GM19025 (cell line): ENCODE measurements around the gene WWP2.
"Not testable (repeated sequence)": the region's sequence is repeated elsewhere in the genome, so short reads cannot be mapped to it uniquely, and the experiment has no call there.

Source experiments
- ATAC-seq: cut with Tn5 transposase; IDR thresholded peaks from one replicate; pipeline ENCODE4 v1.9.1; 2021; ENCODE audit warnings: mild to moderate bottlenecking, low read depth, moderate library complexity; ENCODE audit not compliant: unreplicated experiment

Gene WWP2

DNA sequence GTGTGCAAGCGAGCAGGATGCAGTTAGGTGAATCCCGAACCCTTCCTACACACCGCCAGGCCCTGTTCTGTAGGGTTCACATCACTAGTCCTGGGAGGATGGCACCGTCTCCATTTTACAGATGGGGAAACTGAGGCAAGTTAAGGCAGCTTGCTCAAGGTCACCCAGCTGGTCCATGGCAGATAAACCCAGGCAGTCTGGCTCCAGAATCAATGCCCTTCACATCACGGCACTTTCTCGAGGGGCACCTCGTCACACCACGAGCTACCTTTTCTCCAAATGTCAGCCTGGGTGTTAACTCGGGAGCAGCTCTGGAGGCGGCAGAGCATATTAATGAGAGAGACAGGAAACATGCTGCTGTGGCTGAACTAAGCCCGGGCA, 16.9 kb upstream of the WWP2 start:
- ATAC-seq, result no peak

- ATAC-seq, result no peak
These were observed 16.2 kb upstream of the WWP2 start for GRCh38 chr16:69745959-69746358.

GRCh38 chr16:69747115-69747514, 15.0 kb upstream of the WWP2 start:
- ATAC-seq, result no peak

- ATAC-seq, result no peak
These were observed 13.3 kb upstream of the WWP2 start for GRCh38 chr16:69748694-69749345.

GRCh38 chr16:69754143-69754468, 8.0 kb upstream of the WWP2 start:
- ATAC-seq, result no peak

DNA sequence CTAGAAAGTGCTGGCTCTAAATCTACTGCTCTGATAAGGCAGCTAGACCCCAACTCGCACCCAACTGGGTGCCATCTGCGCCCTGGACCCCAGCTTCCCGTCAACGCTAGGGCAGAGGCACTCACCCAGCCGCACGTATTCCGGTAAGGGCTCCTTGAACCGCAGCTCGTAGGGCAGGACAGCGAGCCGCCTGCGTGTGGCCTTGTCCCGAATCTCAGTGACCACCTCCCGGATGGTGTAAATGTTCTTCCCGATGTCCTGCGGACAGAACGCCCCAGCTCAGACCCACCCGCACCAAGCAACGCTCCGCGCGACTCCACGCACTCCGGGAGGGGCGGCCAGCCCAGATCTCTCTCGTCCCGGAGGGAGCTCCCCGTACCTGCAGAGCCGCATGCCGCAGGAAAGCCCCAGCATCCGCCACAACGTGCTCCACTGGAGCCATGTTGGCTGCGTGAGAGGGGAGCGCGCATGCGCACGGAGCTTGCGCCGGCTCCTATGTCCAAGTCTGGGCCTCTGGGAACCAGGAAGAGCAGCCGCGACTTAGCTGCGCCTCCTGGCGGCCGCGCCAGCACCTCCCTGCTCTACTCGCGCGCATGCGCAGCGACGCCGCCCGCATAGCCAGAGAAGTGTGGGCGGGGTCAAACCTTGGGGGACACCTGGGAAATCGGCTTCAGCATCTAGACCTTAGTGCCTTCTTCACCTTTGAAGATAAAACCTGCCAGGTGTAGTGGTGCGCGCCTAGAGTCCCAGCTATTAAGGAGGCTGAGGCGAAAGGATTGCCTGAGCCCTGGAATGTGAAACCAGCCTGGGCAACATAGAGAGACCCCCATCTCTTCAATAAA, 7.4 kb upstream of the WWP2 start, which contains the start of gene NOB1:
Gene NOB1 (minus strand): TSS at position 458 of the 842 bp plus-strand sequence. CDS start 16 bp downstream, at position 442.
- peak; percentile 91 for ATAC-seq

GRCh38 chr16:69756705-69757104, 5.4 kb upstream of the WWP2 start:
- no peak for ATAC-seq

GRCh38 chr16:69757375-69757774, 4.8 kb upstream of the WWP2 start:
- ATAC-seq, result not testable (repeated sequence)

DNA sequence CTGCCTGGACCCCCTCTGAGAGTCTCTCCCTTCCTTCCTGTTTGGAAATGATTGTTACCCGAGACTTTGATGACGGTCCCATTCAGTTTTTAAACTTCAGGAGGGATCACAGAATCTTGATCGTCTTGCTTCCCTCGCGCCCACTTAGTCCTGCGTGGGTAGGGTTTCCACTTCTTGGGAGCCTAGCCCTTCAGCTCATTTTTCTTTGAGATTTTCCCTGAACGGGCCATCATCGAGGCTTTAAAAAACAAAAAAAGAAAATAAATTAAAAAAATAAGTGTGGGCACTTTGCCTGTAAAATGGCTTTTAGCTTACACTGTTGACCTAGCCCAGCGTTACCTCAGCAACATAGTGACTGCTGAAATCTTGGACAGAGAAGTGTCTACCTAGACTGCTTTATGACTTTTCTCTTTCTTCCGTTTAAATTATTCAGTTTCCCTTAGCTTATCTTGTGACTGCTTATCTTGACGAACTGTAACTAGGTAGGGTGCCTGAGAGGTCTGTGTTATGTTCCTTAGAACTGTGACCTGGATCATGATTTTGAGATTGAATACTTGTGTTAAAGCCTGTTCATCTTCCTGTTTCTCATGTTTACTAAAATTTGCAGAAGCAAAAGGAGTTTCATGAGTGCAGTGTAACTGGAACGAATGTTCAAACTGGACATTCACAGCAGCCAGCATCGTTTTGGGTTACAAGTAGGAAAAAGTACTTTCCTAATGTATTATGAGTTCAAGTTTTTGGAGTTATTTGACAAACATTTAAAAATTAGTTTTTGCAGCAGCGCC, 874 bp downstream of the WWP2 start:
- ATAC-seq, result no peak

DNA sequence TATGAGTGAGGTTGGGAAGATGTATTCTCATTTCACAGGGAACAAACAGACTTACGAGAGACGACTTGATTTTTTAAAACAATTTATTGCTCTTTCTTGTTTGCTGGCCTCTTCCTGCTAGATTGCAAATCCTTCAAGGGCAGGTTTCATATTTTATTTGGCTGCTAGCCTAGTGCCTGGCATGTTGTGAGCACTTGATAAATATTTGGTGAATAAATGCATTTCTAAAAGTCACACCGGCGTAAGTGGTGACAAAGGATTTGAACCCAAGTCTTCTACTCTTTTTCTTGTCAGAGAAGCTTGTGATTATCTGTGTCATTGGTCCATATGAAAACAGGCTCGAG, 1.4 kb downstream of the WWP2 start:
- ATAC-seq, result no peak

DNA sequence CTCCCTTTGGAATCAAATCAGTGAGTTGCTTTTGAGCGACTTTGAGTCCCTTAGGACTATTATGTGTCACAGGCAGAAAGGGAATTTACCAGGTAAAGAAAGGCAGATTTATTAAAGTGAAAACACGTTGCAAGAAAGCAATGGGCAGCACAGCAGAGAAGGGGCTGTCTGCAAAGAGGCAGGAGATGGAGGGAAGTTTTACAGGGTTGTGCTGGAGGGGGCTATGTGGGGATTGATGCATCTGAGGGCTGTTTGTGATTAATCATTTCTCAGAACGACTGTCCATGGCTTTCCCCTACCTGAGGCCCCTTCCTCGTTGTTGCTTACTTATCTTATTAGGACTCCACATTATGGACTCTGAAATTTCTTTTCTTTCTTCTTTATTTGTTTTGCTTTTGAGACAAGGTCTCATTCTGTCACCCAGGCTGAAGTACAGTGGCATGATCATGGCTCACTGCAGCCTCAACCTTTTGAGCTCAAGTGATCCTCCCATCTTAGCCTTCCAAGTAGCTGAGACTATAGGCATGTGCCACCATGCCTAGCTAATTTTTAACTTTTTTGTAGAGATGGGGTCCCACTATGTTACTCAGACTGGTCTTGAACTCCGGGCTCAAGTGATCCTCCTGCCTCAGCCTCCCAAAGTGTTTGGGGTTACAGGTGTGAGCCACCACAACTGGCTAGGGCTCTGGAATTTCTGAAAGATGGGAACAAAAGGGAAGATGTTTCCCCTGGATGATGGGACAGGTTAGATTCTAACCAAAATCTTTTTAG, 5.5 kb downstream of the WWP2 start:
- ATAC-seq, result no peak

GRCh38 chr16:69768666-69769065, 6.5 kb downstream of the WWP2 start:
- no peak for ATAC-seq

DNA sequence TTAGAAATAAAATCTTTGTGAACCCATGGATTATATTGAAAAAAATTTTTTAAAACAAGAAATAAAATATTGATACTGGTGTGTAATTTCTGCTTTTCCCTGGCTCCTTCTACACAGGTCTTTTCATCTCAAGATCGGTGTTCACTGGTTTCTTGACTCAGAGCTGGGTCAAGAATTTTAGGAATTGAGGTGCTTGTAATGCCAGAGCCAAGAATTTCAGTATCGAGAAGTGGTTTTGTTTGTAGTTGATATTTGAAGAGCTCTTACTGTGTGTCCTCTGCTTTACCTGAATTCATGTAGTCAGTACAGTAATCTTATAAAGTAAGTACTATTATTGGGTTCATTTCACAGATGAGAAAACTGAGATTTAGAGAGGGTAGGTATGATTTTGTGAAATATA, 7.3 kb downstream of the WWP2 start:
- ATAC-seq, result no peak

GRCh38 chr16:69771651-69771967, 9.5 kb downstream of the WWP2 start:
- no peak for ATAC-seq

GRCh38 chr16:69773260-69773947, 11.3 kb downstream of the WWP2 start:
- ATAC-seq, result peak; percentile 61

DNA sequence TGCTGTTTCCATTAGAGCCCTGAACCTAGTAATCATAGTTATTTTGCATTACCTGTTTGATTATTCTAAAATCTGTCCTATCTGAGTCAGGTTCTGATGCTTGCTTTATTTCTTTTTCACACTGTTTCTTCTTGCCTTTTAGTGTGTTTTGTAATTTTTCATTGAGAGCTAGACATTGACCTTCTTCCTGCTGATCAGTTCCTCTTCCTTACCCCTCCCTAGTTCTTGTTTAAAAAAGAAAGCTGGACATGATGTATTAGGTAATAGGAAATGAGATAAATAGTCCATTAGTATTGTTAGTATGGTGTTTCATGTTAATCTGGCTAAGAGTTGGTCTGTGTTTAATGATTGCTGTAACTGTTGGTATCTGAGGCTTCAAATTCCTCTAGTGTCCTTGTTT, 13.4 kb downstream of the WWP2 start:
- no peak for ATAC-seq

- ATAC-seq, result no peak
These were observed 17.6 kb downstream of the WWP2 start for GRCh38 chr16:69779724-69780123.

GRCh38 chr16:69781118-69781517, 19.0 kb downstream of the WWP2 start:
- ATAC-seq, result no peak

DNA sequence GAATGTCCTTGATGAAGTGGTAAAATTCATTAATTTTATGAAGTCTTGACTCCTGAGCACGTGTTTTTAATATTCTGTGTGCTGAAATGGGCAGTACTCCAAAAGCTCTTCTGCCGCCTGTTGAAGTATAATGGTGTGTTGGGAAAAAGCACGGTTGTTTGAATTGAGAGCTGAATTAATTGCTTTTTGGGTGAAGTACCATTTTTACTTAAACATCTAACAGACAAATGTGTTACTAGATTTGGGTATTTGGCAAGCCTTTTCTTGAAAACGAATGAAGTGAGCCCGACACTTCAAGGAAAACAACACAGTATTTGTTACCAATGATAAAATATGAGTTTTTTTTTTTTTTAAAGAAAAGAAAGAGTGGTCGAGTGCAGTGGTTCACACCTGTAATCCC, 22.5 kb downstream of the WWP2 start:
- ATAC-seq, result no peak

GRCh38 chr16:69787883-69788282, 25.8 kb downstream of the WWP2 start:
- no peak for ATAC-seq
